RWPE2 (cell line): ENCODE data around the gene SPECC1L.

Source experiments
- ATAC-seq: fragments of 200-7000 bp; cut with Tn5 transposase; 3 replicates; pipeline ENCODE4 v1.9.1; 2021; ENCODE audit warnings: low read depth
- DNase-seq: peaks from one replicate; pipeline ENCODE4 v3.0.0-alpha.2; 2020; ENCODE audit warnings: low spot score
- H3K27ac ChIP-seq: fragments of 450-650 bp; 2 replicates; pipeline ENCODE4 v1.5.1; 2017; ENCODE audit warnings: mild to moderate bottlenecking; ENCODE audit not compliant: poor library complexity, severe bottlenecking
- H3K27me3 ChIP-seq: fragments of 250-450 bp; sonication (Bioruptor Pico); 2 replicates; pipeline ENCODE4 v1.5.1; 2021; ENCODE audit warnings: mild to moderate bottlenecking, moderate library complexity; ENCODE audit not compliant: insufficient read depth, poor library complexity, severe bottlenecking
- H3K36me3 ChIP-seq: fragments of 250-450 bp; sonication (Bioruptor Pico); 2 replicates; pipeline ENCODE4 v1.5.1; 2020; ENCODE audit warnings: low read depth, mild to moderate bottlenecking, moderate library complexity
- H3K4me1 ChIP-seq: fragments of 250-450 bp; sonication (Bioruptor Pico); 2 replicates; pipeline ENCODE4 v1.5.1; 2021; ENCODE audit warnings: mild to moderate bottlenecking, moderate library complexity; ENCODE audit not compliant: insufficient read depth, poor library complexity, severe bottlenecking
- H3K4me3 ChIP-seq: fragments of 250-450 bp; sonication (Bioruptor Pico); 2 replicates; pipeline ENCODE4 v1.5.1; 2021; ENCODE audit warnings: mild to moderate bottlenecking, moderate library complexity; ENCODE audit not compliant: severe bottlenecking
- H3K9me3 ChIP-seq: fragments of 250-450 bp; sonication (Bioruptor Pico); 2 replicates; pipeline ENCODE4 v1.5.1; 2021; ENCODE audit warnings: mild to moderate bottlenecking, moderate library complexity; ENCODE audit not compliant: severe bottlenecking
- TF ChIP-seq, protein P1 (sequence below): fragments of 450-650 bp; IDR thresholded peaks from one replicate; pipeline ENCODE4 v1.5.1; 2017; ENCODE audit warnings: mild to moderate bottlenecking, moderate library complexity; ENCODE audit not compliant: poor library complexity, severe bottlenecking

SPECC1L gene

DNA sequence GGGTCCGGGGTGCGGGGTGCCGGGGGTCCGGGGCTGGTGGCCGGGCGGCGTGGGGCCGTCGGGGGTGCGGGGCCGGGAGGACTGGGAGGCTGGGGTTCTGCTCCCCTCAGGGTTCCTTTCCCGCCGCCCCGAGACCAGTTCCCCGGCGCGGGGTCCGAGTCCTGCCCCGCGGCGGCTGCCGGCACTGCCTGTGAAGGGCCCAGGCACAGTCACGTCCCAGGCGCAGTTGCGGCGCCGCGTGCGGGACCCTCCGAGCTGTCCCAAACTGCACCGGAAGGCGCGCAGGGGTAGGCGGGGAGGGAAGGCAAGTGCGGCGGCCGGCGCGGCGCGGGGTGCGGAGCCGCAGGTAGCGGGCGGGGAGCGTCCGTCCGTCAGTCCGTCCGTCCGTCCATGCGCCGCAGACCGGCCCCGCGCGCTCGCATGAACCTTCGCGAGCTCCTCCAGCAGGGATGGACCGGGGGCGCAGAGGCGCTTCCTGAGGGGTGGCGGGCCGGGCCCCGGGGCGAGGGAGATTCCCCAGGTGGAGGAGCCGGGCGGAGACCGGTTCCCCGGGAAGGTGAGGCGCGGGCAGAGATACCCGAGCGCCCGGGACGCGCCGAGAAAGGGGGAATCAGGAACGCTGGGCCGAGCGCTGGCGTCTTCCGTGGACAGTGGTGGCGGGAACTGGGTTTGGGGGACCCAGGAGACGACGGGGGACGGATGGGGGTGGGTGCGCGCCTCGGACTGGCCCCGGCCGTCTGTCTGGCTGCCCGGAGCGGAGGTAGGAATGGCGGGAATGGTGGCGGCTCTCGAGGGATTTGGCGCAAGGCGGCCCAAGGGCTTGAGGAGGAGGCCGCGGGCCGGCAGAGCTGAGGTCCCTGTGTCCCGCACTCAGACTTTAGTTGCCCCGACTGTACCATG lies 153.6 kb downstream of the SPECC1L start:
- Histone ChIP-seq H3K27me3 (peaks cover 16% of the 10 kb centered on the region), H3K36me3 (no peaks in the 10 kb centered on the region), H3K4me3 (peak overlapping the region; percentile 41), H3K27ac (no peak overlapping the region), H3K9me3 (no peaks in the 10 kb centered on the region), H3K4me1 (peaks cover under 1% of the 10 kb centered on the region)
- TF ChIP-seq, protein P1, sequence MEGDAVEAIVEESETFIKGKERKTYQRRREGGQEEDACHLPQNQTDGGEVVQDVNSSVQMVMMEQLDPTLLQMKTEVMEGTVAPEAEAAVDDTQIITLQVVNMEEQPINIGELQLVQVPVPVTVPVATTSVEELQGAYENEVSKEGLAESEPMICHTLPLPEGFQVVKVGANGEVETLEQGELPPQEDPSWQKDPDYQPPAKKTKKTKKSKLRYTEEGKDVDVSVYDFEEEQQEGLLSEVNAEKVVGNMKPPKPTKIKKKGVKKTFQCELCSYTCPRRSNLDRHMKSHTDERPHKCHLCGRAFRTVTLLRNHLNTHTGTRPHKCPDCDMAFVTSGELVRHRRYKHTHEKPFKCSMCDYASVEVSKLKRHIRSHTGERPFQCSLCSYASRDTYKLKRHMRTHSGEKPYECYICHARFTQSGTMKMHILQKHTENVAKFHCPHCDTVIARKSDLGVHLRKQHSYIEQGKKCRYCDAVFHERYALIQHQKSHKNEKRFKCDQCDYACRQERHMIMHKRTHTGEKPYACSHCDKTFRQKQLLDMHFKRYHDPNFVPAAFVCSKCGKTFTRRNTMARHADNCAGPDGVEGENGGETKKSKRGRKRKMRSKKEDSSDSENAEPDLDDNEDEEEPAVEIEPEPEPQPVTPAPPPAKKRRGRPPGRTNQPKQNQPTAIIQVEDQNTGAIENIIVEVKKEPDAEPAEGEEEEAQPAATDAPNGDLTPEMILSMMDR: peak; percentile 70
- ATAC-seq: peak; percentile 18; the same call in 2 of the 3 replicates
- DNase-seq: no peak

DNA sequence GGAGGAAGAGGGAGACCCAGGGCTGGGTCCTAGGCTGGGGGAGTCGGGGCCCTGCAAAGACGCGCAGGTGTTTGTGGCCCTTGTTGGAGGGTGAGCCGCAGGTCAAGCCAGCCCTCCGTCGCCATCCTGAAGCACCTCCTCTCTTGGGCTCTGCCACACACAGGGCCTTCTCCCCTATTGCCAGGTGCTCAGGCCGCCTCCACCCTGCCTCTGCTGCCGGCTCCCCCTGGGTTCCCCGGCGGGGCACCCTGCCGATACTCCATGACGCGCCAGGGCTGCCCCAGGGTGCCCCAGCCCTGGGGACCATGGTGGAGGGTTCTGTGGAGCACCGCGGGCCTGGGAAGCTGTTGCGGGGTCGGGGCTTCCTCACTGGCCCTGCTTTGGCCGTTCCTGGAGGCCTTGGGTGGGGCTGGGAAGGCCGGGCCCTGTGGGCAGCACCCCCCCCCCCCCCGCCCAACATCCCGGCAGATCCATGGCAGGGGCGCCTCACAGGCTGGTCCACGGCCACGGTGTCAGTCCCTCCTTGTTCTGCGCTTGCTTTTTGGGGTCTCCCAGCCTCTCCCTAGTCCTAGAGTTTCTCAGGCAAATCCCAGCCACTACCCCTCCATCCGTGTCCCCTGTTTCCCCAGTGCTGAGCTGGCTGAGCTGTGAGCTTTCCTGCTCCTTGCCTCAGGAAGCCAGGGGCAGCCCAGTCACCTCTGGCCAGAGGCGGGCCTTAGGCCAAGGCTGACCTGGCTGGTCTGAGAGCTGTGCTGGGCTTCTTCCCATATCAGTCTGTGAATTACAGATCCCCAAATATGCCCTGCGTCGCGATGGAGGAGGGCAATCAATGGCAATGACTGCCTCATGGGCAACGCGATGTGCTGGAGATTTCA lies 154.5 kb downstream of the SPECC1L start:
- DNase-seq (no peak), ATAC-seq (no peak)
- Histone ChIP-seq H3K9me3 (no peaks in the 10 kb centered on the region), H3K4me1 (no peaks in the 10 kb centered on the region), H3K4me3 (no peak overlapping the region), H3K27ac (no peak overlapping the region), H3K36me3 (no peaks in the 10 kb centered on the region), H3K27me3 (peaks cover 16% of the 10 kb centered on the region)
- TF ChIP-seq, protein P1: no peak

DNA sequence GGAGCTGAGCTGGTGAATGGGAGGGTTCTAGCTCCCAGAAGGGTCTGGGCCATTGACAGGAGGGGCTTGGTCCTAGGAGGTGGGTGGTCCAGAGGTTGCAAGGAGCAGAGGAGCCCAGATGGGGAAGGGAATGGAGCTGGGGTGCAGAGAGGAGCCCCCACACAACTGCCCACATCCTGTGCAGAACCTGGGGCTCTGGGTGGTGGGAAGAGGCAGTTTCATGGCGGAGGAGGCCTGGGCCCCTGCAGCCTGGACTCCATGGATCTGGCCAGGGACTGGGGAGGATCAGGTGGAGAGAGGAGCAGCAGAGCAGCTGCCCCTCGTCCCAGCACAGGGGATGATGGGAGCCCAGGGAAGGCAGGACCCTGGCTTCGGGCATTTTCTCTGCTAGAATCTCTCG lies 155.8 kb downstream of the SPECC1L start:
- TF ChIP-seq, protein P1: no peak
- no peaks in the 10 kb centered on the region for H3K36me3 ChIP-seq
- no peak overlapping the region for H3K4me3 ChIP-seq
- DNase-seq (no peak), ATAC-seq (no peak)
- peaks cover 16% of the 10 kb centered on the region for H3K27me3 ChIP-seq
- no peaks in the 10 kb centered on the region for H3K9me3 ChIP-seq
- H3K4me1 ChIP-seq: no peaks in the 10 kb centered on the region
- H3K27ac ChIP-seq: no peak overlapping the region

DNA sequence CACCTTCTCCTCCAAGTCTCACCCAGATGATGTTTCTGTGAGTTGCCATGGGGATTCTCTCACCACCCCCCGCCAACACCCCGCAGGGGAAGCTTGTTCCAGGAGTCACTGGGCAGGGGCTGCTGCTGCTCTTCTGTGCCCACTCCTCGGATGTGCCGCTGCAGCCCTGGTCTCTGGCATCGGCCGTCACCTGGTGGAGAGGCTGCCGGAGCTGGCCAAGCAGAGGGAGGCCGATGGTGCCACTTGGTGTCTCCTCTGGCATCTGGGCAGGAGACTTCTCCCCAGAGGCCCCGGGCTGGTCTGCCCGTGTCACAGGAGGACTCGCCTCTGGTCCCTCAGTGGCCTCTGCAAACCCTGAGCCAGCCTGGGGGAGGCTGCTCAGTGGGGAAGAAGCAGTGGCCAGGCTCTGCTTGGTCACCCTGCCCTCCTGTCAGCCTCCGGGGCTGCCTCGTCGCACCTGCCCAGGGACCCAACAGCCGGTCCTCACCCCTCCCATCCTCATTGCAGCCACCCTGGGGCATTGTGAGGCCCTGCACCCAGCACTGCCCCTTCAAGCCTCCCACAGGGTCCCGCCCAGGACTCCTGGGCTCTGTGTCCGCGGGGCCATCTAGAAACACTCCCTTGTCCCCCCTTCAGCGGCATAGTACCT lies 156.3 kb downstream of the SPECC1L start:
- TF ChIP-seq, protein P1: no peak
- H3K4me3 ChIP-seq: no peak overlapping the region

More for the DNA sequence above, 156.3 kb downstream of the SPECC1L start:
- no peaks in the 10 kb centered on the region for H3K9me3 ChIP-seq
- no peak overlapping the region for H3K27ac ChIP-seq
- DNase-seq (no peak), ATAC-seq (no peak)
- H3K4me1 ChIP-seq: peaks cover under 1% of the 10 kb centered on the region
- H3K27me3 ChIP-seq: peaks cover 16% of the 10 kb centered on the region
- no peaks in the 10 kb centered on the region for H3K36me3 ChIP-seq
